SW480 (cell line): ENCODE measurements around the gene GOLGA3.
"Not testable (repeated sequence)": the region's sequence is repeated elsewhere in the genome, so short reads cannot be mapped to it uniquely, and the experiment has no call there.

ENCODE experiments used
- DNase-seq: peaks from one replicate; pipeline ENCODE4 v3.0.0-alpha.2; 2016; ENCODE audit warnings: low spot score

Gene GOLGA3, protein sequence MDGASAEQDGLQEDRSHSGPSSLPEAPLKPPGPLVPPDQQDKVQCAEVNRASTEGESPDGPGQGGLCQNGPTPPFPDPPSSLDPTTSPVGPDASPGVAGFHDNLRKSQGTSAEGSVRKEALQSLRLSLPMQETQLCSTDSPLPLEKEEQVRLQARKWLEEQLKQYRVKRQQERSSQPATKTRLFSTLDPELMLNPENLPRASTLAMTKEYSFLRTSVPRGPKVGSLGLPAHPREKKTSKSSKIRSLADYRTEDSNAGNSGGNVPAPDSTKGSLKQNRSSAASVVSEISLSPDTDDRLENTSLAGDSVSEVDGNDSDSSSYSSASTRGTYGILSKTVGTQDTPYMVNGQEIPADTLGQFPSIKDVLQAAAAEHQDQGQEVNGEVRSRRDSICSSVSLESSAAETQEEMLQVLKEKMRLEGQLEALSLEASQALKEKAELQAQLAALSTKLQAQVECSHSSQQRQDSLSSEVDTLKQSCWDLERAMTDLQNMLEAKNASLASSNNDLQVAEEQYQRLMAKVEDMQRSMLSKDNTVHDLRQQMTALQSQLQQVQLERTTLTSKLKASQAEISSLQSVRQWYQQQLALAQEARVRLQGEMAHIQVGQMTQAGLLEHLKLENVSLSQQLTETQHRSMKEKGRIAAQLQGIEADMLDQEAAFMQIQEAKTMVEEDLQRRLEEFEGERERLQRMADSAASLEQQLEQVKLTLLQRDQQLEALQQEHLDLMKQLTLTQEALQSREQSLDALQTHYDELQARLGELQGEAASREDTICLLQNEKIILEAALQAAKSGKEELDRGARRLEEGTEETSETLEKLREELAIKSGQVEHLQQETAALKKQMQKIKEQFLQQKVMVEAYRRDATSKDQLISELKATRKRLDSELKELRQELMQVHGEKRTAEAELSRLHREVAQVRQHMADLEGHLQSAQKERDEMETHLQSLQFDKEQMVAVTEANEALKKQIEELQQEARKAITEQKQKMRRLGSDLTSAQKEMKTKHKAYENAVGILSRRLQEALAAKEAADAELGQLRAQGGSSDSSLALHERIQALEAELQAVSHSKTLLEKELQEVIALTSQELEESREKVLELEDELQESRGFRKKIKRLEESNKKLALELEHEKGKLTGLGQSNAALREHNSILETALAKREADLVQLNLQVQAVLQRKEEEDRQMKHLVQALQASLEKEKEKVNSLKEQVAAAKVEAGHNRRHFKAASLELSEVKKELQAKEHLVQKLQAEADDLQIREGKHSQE (N-terminal part only)

DNA sequence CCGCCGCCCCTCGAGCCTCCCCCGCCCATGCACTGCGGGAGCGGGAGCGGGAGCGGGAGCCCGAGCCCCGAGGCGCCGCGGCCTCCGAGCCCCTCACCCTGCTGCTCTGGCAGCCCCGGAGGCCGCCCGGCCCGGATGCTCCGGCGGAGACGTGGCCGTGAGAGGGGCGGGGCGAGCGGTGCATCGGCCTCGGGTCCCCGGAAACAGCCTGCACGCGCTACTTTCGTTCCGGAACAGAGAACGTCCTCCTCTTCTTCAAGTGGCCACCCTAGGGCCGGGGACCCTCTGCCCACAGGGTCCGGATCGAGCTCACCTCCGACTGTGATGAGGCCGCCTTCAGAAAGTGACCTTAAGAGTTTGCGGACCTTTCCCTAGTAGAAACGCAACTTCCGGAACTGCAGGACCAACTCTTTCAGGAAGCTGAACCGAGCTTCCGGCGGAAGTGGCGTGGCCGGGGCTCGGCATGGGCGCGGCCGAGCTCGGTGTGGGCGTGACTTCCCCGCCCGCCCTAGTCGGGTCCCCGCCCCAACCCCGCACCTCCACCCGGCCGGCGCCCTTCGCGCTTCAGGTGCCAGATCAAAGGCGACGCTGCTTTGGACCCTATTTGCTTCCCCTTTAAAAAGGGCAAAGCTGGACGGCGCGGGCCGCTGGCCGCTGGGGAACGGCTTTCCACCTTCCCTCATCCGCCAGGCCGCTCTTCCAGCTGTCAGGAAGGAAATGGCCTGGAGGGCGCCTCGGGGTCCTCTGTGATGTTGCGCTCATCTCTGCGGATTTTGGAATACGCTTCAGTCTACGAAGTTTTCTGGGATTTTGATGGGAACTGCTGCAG, at the start of gene GOLGA3:
Gene GOLGA3 (minus strand): TSS at position 164 of the 829 bp plus-strand sequence. CDS start 6,741 bp downstream, outside the sequence.
- DNase-seq: peak; percentile 89

DNA sequence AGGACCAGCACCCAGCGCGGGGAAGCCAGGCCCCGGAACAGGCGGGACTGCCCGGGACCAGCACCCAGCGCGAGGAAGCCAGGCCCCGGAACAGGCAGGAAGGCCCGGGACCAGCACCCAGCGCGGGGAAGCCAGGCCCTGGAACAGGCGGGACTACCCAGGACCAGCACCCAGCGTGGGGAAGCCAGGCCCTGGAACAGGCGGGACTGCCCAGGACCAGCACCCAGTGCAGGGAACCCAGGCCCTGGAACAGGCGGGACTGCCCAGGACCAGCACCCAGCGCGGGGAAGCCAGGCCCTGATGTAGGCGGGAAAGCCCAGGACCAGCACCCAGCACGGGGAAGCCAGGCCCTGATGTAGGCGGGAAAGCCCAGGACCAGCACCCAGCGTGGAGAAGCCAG, 46.0 kb upstream of the GOLGA3 start:
- DNase-seq: not testable (repeated sequence)

DNA sequence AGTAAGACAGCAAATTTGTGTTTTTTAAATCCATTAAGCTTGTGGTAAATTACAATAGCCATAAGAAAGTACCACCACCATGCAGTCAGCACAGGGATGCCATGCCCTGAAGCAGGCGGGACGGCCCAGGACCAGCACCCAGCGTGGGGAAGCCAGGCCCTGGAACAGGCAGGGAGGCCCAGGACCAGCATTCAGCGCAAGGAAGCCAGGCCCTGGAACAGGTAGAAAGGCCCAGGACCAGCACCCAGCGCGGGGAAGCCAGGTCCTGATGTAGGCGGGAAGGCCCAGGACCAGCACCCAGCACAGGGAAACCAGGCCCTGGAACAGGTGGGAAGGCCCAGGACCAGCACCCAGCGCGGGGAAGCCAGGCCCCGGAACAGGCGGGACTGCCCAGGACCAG, 45.5 kb upstream of the GOLGA3 start:
- DNase-seq: no peak

DNA sequence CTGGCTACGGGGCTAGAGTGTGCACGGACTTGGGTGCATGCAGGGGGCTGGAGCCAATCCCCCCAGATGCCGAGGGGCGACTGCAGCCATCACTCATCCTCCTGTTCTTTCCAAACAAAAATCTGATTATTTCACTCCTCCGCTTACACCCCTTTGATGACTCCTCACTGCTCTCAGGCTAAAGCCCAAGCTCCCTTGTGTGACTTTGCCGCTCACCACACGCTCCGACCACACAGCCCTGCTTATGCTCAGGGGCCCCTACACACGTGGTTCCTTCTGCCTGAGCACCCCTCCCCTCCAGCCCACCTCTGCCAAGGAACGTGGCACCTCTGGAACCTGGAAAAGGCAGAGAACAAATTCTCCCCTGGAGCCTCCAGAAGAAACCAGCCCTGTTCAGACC, 45.1 kb upstream of the GOLGA3 start:
- DNase-seq: no peak

DNA sequence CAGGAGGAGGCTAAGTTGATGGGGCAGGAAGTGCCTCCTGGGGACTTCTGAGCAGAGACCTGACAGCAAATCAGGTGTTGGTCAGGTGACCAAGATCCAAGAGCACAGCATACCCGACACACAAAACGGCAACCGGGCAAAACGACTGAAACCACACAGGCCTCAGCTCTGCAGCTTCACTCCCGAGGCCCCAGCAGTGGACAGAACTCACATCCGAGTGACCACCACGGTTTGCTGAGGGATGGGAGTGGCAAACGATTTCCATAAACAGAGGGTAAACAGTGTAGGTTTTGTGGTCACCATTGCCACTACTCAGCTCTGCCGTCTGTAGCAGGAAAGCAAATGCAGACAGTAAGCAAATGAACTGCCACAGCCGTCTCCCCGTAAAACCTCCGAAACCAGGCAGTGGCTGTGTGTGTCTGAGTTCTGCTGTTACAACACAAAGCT, 44.3 kb upstream of the GOLGA3 start:
- DNase-seq: no peak

DNA sequence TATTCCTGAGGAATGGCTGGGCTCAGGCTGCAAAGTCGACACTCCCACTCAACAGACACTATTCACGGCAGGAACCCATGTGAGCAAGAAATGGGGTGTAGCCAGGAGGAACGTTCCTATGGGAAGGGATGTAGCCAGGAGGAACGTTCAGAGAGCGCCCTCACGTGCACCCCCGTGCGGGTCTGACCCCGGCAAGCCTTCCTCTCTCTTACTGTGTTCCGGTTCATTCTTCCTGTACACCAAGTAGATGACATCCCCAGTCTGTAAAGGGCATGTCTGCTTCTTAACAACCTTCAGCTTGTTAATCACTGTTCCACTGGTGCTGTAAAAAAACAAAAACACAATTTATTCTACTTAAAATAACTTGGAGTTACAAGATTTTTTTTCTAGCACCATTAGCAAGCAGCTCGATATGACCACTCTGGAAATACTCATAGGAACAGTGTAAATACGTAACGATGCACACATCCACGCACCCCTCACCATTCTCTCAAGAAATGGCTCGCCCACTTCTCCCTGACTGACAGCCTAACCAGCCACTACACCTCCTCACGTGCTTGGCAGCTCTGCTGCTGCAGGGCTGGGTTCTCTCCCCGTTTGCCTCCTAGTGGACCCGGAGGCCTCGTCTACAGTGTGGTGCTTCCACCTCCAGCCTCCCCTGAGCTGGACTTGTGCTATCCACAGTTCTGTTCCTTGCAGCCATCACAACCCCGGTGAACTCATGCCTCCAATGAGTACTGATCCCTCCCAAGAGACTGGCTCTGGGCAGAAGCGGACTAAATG, 43.6 kb upstream of the GOLGA3 start:
- no peak for DNase-seq

DNA sequence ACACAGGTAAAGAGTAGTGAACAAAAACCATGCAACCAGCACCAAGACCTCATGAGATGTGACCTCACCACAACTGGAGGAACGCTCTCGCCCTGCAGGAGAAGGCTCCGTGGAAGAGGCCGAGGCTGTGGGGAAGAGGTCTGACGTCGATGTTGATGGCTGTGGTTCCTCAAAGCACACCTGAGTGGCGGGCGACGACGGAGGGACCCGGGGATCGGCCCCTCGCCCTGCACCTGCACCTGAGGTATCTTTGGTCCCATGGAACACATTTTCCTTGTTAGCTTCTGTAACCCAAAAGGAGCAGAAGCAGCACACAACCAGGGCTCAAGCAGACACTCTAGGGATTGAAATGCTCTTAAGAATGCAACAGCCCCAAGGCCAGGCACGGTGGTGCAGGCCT, 40.9 kb upstream of the GOLGA3 start:
- DNase-seq: no peak

DNA sequence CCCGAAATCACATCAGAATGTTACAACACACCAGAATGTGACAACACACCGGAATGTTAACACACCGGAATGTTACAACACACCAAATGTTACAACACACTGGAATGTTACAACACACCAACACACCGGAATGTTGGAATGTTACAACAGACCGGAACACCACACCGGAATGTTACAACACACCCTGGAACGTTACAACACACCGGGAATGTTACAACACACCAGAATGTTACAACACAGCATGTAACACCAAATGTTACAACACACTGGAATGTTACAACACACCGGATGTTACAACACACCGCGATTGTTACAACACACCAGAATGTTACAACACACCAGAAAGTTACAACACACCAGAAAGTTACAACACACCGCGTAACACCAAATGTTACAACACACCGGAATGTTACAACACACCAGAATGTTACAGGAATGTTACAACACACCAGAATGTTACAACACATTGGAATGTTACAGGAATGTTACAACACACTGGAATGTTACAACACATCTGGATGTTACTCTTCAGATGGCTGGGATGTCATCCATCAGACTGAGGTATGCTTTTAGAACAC, 37.7 kb upstream of the GOLGA3 start:
- no peak for DNase-seq

DNA sequence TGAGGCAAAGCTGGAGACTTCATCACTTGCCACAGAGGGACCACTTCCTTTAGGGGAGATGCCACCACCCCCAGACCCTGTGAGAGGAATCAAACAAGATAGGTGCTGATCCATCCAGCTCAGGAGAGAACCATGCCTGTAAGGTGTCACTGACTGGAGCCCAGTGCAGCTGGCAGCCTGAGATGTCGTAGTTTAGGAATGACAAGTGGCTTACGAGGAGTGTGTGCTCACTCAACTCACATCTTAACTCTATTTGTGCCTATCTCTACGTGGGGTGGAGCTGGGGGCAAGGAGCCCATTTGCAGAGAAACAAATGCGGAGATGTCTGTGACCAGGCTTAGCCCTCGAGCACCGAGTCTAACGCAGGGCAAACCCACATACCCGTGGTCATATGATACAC, 32.9 kb upstream of the GOLGA3 start:
- no peak for DNase-seq

DNA sequence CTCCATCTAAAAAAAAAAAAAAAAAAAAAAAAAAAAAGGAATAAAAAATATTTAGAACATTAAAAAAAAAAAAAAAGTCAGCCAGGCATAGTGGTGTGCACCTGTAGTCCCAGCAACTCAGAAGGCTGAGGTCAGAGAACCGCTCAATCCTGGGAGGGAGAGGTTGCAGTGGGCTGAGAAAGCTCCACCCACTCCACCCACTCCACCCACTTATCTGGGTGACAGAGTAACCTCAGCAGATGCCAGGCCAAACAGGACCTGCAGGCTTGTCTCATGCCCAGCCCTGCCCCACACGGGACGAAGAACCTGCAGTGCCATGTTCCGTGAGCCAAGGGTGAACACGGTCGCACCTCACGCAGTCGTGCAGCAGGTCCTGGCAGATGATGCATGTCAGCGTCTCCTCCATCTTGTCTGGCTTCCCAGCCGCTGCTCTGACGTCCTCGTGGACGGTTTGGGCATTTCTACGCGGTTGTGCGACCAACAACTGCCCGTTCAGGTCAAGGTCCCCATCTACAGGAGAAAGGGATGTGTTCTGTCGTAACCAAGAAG, 30.1 kb upstream of the GOLGA3 start:
- DNase-seq: no peak

DNA sequence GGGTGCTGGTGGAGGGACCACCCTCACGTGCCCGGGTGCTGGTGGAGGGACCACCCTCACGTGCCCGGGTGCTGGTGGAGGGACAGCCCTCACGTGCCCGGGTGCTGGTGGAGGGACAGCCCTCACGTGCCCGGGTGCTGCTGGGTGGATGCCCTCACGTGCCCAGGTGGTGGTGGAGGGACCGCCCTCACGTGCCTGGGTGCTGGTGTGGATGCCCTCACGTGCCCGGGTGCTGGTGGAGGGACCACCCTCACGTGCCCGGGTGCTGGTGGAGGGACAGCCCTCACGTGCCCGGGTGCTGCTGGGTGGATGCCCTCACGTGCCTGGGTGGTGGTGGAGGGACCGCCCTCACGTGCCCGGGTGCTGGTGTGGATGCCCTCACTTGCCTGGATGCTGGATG, 28.4 kb upstream of the GOLGA3 start:
- DNase-seq: not testable (repeated sequence)

DNA sequence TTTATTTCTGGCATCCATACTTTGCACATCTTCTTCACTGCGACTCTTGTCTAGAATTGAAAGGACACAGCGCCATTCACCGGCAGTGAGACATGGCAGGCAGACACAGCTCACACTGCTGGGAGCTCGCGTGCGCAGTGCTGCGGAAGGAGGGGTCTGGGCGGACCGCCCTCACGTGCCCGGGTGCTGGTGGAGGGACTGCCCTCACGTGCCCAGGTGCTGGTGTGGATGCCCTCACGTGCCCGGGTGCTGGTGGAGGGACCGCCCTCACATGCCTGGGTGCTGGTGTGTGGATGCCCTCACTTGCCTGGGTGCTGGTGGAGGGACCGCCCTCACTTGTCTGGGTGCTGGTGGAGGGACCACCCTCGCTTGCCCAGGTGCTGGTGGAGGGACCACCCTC, 27.9 kb upstream of the GOLGA3 start:
- DNase-seq: no peak

DNA sequence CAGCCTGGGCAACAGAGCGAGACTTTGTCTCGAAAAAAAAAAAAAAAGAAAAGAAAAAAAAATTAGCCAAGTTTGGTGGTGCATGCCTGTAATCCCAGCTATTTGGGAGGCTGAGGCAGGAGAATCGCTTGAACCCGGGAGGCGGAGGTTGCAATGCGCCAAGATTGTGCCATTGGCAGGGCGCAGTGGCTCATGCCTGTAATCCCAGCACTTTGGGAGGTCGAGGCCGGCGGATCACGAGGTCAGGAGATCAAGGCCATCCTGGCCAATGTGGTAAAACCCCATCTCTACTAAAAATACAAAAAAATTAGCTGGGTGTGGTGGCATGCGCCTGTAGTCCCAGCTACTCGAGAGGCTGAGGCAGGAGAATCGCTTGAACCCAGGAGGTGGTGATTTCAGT, 26.5 kb upstream of the GOLGA3 start:
- DNase-seq: not testable (repeated sequence)

DNA sequence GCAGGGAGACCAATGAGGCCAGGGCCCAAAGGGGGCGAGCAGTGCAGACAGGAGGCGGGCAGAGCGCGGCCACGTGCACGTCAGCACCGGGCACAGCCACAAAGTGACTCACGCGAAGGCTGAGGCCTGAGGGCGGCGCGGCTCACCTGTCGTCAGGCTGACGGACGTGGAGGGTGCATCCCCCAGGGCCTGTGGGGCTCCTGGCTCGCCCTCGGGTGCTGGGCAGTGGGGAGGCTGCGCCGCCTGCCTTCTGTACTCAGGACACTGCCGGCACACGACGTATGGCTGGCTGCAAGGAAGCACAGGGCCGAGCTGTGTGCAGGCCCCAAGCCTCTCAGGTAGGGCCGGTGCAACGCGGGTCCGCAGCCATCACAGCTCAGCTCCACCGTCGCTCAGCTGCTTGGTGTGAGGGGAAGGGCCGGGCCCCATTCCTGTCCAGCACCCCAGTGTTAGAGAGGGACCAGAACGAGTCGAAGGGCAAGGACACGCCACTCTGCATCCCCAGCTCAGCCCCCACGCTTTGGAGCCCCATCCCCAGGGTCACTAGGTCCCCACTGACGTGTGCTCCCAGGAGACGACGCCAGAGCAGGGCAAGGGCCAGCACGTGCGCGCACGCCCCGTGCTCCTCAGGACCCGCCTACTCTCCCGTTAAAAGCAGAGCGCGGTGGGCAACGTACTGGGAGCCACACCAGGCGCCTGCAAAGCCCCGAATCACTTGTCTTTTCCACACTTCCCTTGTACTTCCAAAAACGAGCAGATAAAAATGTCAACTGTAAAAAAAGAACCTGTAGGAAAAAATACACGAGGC, 24.8 kb upstream of the GOLGA3 start:
- no peak for DNase-seq

DNA sequence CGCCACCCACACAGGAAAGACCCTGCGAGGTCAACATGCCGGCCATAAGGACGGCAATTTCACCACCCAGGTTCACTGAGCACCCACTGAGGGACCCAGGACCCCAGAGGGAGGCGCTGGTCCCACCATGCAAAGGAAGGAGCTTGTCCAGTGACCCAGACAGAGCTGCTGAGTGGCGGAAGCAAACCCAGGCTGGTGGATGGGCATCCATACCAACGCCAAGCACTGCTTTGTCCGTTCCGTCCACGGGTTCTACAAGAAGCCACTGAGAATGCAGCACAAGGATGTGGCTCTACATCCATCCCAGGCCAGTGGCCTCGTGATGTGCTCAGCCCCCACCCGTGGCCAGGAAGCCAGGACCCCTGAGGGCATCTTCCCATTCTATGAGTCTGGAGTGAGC, 23.8 kb upstream of the GOLGA3 start:
- DNase-seq: no peak

DNA sequence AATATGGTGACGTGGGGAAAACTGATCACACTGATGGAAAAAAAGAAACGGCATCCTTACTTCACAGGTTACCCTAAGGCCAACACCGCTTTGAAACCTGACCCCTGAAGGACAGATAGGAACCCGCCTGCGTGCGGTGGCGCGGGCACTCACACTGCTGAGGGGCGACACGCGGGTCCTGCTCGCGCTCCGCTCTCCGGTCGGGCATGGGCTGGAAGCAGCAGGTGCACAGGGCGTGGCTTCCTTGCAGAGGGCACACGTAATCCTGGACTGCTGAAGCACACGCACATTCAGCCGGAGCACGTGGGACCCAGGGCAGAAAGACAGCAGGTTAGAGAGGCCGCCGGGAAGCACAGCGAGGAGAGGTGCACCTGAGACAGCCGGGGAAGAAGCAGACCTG, 22.8 kb upstream of the GOLGA3 start:
- no peak for DNase-seq

DNA sequence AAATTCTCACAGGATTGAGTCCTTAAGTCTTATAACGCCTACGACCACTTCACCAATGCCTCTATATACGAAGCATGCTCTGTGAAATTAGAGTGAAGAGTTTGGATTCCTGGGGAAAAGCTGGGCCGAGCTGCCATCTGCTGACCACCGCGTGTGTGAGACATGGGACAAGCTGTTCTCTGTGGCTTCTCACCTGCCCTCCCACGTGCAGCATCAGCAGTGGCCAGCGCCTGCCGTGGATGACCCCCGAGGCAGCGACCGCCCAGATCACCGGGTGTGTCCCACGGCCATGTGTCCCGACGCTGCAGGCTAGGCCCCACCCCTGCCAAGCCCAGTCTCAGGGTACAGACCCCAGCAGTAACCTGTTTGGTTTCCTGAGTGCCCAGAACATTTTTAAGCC, 21.6 kb upstream of the GOLGA3 start:
- no peak for DNase-seq

DNA sequence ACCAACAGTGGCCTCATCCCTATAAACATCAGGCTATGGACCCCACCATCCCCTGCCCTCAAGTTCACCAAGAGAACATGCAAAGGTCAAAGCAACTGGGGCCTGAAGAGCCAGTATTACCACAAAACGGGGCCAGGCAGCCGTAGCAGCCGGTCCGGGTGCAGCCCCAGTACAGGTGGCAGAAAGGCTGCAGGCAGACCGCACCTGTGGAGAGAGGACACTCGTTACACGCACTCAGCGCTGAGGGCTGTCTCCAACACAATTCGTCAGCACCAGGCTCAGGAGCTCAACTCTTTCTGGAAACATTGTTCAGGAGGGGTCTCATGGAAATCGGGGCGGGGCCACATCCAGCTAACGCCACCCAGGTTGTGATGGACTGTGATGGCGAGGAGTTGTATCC, 19.9 kb upstream of the GOLGA3 start:
- DNase-seq: no peak
